PC-9 (cell line): ENCODE data around the gene SLC35D2.
"Not testable (repeated sequence)": the region's sequence is repeated elsewhere in the genome, so short reads cannot be mapped to it uniquely, and the experiment has no call there.

Experiments used
- EZH2 ChIP-seq: fragments of 200-600 bp; sonication (generic); IDR thresholded peaks from 2 replicates; pipeline ENCODE4 v1.8.0; 2017; ENCODE audit warnings: antibody characterized with exemption, low read depth
- TF ChIP-seq, protein P1 (sequence below): fragments of 200-600 bp; sonication (generic); conservative IDR thresholded peaks from 2 replicates; pipeline ENCODE4 v1.6.1; 2017; ENCODE audit warnings: mixed run types, antibody characterized with exemption, mild to moderate bottlenecking, moderate library complexity

GRCh38 chr9:96375507-96375906 lies 8.0 kb downstream of the SLC35D2 start:
- TF ChIP-seq, protein P1, sequence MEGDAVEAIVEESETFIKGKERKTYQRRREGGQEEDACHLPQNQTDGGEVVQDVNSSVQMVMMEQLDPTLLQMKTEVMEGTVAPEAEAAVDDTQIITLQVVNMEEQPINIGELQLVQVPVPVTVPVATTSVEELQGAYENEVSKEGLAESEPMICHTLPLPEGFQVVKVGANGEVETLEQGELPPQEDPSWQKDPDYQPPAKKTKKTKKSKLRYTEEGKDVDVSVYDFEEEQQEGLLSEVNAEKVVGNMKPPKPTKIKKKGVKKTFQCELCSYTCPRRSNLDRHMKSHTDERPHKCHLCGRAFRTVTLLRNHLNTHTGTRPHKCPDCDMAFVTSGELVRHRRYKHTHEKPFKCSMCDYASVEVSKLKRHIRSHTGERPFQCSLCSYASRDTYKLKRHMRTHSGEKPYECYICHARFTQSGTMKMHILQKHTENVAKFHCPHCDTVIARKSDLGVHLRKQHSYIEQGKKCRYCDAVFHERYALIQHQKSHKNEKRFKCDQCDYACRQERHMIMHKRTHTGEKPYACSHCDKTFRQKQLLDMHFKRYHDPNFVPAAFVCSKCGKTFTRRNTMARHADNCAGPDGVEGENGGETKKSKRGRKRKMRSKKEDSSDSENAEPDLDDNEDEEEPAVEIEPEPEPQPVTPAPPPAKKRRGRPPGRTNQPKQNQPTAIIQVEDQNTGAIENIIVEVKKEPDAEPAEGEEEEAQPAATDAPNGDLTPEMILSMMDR, result not testable (repeated sequence)
- not testable (repeated sequence) for TF ChIP-seq EZH2
